HG02852 (cell line): ENCODE data around the gene DUSP28.

Experiments used
- ATAC-seq: cut with Tn5 transposase; IDR thresholded peaks from one replicate; pipeline ENCODE4 v1.9.1; 2021; ENCODE audit warnings: mild to moderate bottlenecking, moderate library complexity; ENCODE audit not compliant: unreplicated experiment

Gene DUSP28

GRCh38 chr2:240597054-240597418 is 36.9 kb downstream of the DUSP28 start:
- no peak for ATAC-seq

GRCh38 chr2:240597419-240598181 is 37.4 kb downstream of the DUSP28 start:
- ATAC-seq: no peak

GRCh38 chr2:240598311-240598911 is 38.3 kb downstream of the DUSP28 start:
- ATAC-seq: no peak

- ATAC-seq: no peak
Observed at GRCh38 chr2:240599141-240599583, 39.0 kb downstream of the DUSP28 start.

- no peak for ATAC-seq
Observed at GRCh38 chr2:240600451-240600961, 40.3 kb downstream of the DUSP28 start.

GRCh38 chr2:240601061-240601830 is 41.1 kb downstream of the DUSP28 start:
- no peak for ATAC-seq

GRCh38 chr2:240601831-240602160 is 41.6 kb downstream of the DUSP28 start:
- ATAC-seq: no peak

GRCh38 chr2:240602266-240603050 is 42.3 kb downstream of the DUSP28 start:
- ATAC-seq: no peak

- no peak for ATAC-seq
Observed at GRCh38 chr2:240603081-240603835, 43.1 kb downstream of the DUSP28 start.

GRCh38 chr2:240603846-240604245 is 43.7 kb downstream of the DUSP28 start:
- ATAC-seq: no peak

- ATAC-seq: no peak
Observed at GRCh38 chr2:240604291-240604938, 44.3 kb downstream of the DUSP28 start.

- no peak for ATAC-seq
Observed at GRCh38 chr2:240604939-240605716, 45.0 kb downstream of the DUSP28 start.

GRCh38 chr2:240605867-240606743 is 45.9 kb downstream of the DUSP28 start:
- ATAC-seq: no peak

GRCh38 chr2:240611601-240612210 is 51.5 kb downstream of the DUSP28 start:
- no peak for ATAC-seq
